Prostate gland (tissue), 2 donors: ENCODE results near the gene RPS14. TPM values are rescaled to one million over a fixed set of nuclear protein-coding genes. Genes with fewer than 3 reads are reported as not detected.

Experiments used
- DNase-seq: peaks from one replicate; pipeline ENCODE4 v3.0.0-alpha.2; 2019; ENCODE audit warnings: low spot score
- H3K27ac ChIP-seq, 2 donors: fragments of 200-600 bp; sonication (generic); 2 replicates each; pipeline ENCODE4 v1.5.1; 2017 to 2019
- H3K27me3 ChIP-seq: fragments of 200-600 bp; sonication (generic); replicated peaks from 2 replicates; pipeline ENCODE4 v1.5.1; 2019; ENCODE audit not compliant: insufficient read depth
- H3K36me3 ChIP-seq, 2 donors: fragments of 200-600 bp; sonication (generic); 1 replicate in 1 of 2; 2 replicates in 1 of 2; pipeline versions ENCODE4 v1.5.1 to v1.8.1; 2017 to 2019
- H3K4me1 ChIP-seq: fragments of 200-600 bp; sonication (generic); replicated peaks from 2 replicates; pipeline ENCODE4 v1.5.1; 2019
- H3K4me3 ChIP-seq, 2 donors: fragments of 200-600 bp; sonication (generic); 2 replicates each; pipeline ENCODE4 v1.5.1; 2017 to 2019
- H3K9me3 ChIP-seq: fragments of 200-600 bp; sonication (generic); 2 replicates; pipeline ENCODE4 v1.5.1; 2017
- POLR2A ChIP-seq: fragments of 450-650 bp; IDR thresholded peaks from one replicate; pipeline ENCODE4 v1.6.1; 2016; ENCODE audit warnings: antibody characterized with exemption, mild to moderate bottlenecking
- POLR2AphosphoS5 ChIP-seq: sonication (generic); formaldehyde crosslinking; IDR thresholded peaks from one replicate; pipeline ENCODE4 v1.6.1; 2017; ENCODE audit warnings: antibody characterized with exemption
- WGBS: methylation state at CpG from one replicate; pipeline ENCODE4 v1.1.5; 2018; 5-methylcytosine and 5-hydroxymethylcytosine counted together
- intact Hi-C: fragments of 100-400 bp; cut with DNase I; formaldehyde crosslinking; loops from one replicate; pipeline ENCODE4 v1.14.2; 2022
- total RNA-seq, 2 donors: library from RNA; depleted of rRNA; stranded (reverse); fragments of >200 nt; gene quantifications; one replicate each; pipeline ENCODE4 v1.1.0, GENCODE V29; 2016
- TF ChIP-seq, protein P1 (sequence below), 4 experiments: fragments of 200-600 bp in 2 of 4; fragments of 450-650 bp in 2 of 4; sonication (generic) in 2 of 4; IDR thresholded peaks; 1 replicate in 3 of 4; 2 replicates in 1 of 4; pipeline ENCODE4 v1.5.1; 2016 to 2019; ENCODE audit warnings: antibody characterized with exemption in 4 of 4, mild to moderate bottlenecking in 2 of 4, moderate library complexity in 2 of 4

Gene RPS14
- 1,000 to 10,000 TPM; 1,708 to 3,672 TPM for total RNA-seq

DNA sequence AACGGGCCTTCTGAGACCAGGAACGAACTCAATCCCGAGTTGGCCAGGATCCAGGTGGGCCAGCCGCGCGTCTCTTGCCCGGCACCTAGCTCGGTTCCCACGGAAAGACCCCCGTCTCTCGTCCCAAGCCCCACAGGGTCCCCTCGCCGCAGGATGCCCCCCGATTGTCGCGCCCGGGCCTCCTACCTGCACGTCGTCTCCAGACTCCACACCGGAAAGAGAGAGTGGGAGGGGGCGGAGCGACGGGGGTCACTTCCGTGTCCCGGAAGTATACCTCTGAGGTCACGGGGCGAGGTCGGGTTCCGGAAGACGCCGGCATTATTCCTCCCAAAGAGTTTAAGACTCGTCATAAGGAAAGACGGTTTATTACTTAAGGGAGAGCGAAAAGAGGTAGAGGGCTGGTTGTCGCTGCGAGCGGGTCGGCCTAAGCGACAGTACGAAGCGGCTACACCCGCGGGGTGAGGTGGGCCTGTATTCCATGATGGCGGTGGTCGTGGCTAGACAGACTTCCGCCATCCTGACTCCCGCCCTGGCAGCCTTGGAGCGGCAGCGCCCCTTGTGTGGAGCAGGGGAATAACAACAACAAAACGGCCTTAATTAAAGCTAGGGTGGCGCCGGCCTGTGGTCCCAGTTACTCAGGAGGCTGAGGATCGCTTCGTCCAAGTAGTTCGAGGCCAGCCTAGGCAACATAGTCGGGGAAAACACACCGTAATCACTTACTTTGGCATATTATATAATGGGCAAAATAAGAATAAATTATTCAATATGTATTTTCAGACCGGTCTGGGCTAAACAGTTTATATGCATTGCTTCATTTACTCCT, at the start of gene RPS14:
Gene RPS14 (minus strand): TSS at position 223 of the 823 bp plus-strand sequence. CDS start 2,006 bp downstream, outside the sequence.
- H3K36me3 ChIP-seq = peaks cover 22 to 32% of the 10 kb centered on the region in 2 donors
- no peaks in the 10 kb centered on the region for H3K9me3 ChIP-seq
- WGBS = 4% methylated on average over 55 of the region's 58 CpGs
- intact Hi-C loops = no loop called here
- peak within 1 kb of the TSS; percentile 49 to 71 for H3K4me3 ChIP-seq
- H3K27ac ChIP-seq = peak within 1 kb of the TSS; percentile 93 to 95
- peak; percentile 90 for DNase-seq
- TF ChIP-seq POLR2AphosphoS5 (peak; percentile 93), POLR2A (peak; percentile 66)
- TF ChIP-seq, protein P1, sequence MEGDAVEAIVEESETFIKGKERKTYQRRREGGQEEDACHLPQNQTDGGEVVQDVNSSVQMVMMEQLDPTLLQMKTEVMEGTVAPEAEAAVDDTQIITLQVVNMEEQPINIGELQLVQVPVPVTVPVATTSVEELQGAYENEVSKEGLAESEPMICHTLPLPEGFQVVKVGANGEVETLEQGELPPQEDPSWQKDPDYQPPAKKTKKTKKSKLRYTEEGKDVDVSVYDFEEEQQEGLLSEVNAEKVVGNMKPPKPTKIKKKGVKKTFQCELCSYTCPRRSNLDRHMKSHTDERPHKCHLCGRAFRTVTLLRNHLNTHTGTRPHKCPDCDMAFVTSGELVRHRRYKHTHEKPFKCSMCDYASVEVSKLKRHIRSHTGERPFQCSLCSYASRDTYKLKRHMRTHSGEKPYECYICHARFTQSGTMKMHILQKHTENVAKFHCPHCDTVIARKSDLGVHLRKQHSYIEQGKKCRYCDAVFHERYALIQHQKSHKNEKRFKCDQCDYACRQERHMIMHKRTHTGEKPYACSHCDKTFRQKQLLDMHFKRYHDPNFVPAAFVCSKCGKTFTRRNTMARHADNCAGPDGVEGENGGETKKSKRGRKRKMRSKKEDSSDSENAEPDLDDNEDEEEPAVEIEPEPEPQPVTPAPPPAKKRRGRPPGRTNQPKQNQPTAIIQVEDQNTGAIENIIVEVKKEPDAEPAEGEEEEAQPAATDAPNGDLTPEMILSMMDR (IDR thresholded peaks at IDR 0.05) = peak; percentile 74 to 97 (median 91)
- H3K4me1 ChIP-seq = no peaks in the 10 kb centered on the region
- H3K27me3 ChIP-seq = no peaks in the 10 kb centered on the region

DNA sequence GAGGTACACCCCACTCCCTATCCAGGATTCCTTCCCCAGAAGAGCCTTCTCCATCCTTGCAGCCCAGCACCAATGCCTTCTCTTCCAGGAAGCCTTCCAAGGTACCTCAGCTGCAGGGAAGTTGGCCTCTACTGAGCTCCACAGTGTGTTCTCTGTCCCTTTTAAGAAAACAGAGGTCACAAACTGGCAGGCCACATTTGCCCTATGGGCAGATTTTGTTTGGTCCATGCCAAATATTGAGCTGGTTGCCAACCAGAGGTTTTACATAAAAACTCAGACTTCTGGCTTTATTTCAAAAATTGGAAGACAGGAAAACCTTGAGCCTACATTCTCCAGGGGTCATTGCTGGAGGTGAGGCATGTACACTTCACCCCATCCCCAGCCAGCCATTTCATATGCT, 49.4 kb upstream of the RPS14 start:
- peak overlapping the region in 1 of 2 donors; percentile 30 for H3K27ac ChIP-seq
- no peaks in the 10 kb centered on the region for H3K36me3 ChIP-seq
- no peak overlapping the region for H3K4me3 ChIP-seq
- DNase-seq = no peak
- H3K9me3 ChIP-seq = no peaks in the 10 kb centered on the region
- H3K27me3 ChIP-seq = no peaks in the 10 kb centered on the region
- intact Hi-C loops = no loop called here
- TF ChIP-seq, protein P1 (IDR thresholded peaks at IDR 0.05) = no peak
- TF ChIP-seq POLR2A (no peak), POLR2AphosphoS5 (no peak)
- H3K4me1 ChIP-seq = peaks cover 30% of the 10 kb centered on the region

DNA sequence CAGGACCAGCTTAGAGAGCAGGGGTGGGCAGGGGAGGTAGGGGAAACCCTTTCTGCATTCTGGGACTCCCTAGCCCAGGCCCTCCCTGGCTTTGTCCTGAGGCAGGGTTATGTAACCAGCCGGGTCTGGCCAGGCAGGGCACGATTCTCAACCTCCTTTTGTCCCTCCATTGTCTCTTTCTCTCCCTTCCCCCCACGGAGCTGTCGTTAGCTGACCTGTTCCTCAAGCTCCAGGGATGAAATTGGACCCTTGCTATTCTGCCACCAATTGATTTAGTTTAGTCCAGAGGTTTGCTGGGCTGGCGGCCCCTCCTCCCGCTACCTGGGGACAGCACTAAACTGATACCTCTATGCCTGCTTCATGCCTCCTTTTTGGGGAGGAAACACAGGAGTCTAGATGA, 49.0 kb upstream of the RPS14 start:
- 30% methylated on average over 5 of the region's 6 CpGs for WGBS
- no peak for TF ChIP-seq POLR2A
- no peak for TF ChIP-seq POLR2AphosphoS5
- TF ChIP-seq, protein P1 (IDR thresholded peaks at IDR 0.05) = no peak

DNA sequence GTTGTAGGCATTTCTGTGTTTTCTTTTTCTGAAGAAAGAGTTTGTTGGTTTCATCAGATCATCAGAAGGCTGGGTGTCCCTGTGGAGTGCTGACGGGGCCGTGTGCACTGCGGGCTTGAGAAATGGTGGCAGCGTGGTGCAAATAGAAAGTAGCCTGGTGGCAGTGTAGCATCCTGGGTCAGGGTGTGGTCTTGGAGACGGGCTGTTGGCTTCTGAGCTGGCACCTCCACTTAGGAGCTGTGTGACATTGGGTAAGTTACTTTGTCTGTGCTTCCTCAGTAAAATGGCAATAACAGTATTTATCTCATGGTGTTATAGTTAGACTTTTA, 48.4 kb upstream of the RPS14 start:
- Histone ChIP-seq H3K27ac (peak overlapping the region; percentile 30 to 41), H3K4me3 (no peak overlapping the region), H3K9me3 (no peaks in the 10 kb centered on the region), H3K36me3 (no peaks in the 10 kb centered on the region), H3K4me1 (peaks cover 29% of the 10 kb centered on the region), H3K27me3 (no peaks in the 10 kb centered on the region)
- DNase-seq = no peak
- TF ChIP-seq POLR2AphosphoS5 (peak; percentile 0), POLR2A (no peak)
- intact Hi-C loops = no loop called here
- WGBS = 58% methylated on average over 5 of the region's 5 CpGs

More for the DNA sequence above, 49.0 kb upstream of the RPS14 start:
- Histone ChIP-seq H3K27ac (peak overlapping the region; percentile 30 to 41), H3K4me3 (no peak overlapping the region), H3K27me3 (no peaks in the 10 kb centered on the region), H3K36me3 (no peaks in the 10 kb centered on the region), H3K4me1 (peaks cover 30% of the 10 kb centered on the region), H3K9me3 (no peaks in the 10 kb centered on the region)
- intact Hi-C loops = no loop called here
- DNase-seq = no peak

DNA sequence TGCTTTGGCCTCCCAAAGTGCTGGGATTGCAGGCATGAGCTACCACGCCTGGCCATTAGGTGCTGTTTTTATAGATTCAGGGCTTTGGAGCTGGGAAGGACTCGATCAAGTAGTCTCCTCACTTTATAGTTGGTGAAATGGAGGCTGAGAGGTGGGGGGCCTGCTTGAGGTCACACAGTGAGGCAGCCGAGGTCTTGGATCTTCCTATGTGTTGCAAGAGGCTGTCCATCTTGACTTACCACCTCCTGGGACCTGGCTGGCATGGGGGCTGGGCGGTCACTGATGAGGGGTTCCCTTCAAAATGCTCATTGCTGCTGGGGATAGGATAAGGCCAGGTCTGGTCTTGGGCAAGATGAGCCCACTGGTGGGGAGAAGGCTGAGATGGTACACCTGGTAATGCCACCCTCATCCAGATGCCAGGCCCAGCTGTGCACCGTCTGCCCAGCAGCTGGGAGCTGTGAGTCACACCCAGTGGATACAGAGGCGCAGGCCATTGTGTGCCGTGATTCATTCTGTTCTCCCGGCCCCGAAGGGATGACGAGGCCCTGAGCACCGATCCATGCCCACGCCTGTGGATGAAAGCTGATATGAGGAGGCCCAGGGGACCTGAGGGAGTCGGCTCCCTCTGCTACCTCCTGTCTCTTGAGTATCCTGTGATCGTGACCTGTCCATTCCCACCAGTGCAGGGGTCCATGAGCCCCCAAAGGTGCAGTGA, 47.9 kb upstream of the RPS14 start:
- DNase-seq = peak; percentile 21
- Histone ChIP-seq H3K27me3 (no peaks in the 10 kb centered on the region), H3K9me3 (no peaks in the 10 kb centered on the region), H3K36me3 (no peaks in the 10 kb centered on the region), H3K4me1 (peaks cover 24% of the 10 kb centered on the region), H3K4me3 (no peak overlapping the region), H3K27ac (peak overlapping the region; percentile 34 to 41)
- TF ChIP-seq, protein P1 (IDR thresholded peaks at IDR 0.05) = no peak
- peak; percentile 27 for TF ChIP-seq POLR2AphosphoS5
- peak; percentile 28 for TF ChIP-seq POLR2A
- intact Hi-C loops = no loop called here
- 37% methylated on average over 14 of the region's 14 CpGs for WGBS
